Measurements from ENCODE around the gene NYNRIN. TPM values are rescaled to one million over a fixed set of nuclear protein-coding genes. Genes with fewer than 3 reads are reported as not detected.

NYNRIN gene
- total RNA-seq (10 to 100 TPM in 1 of 9 donors, 1 to 10 TPM in 8; 3.7 to 10.0 (median 7.5) TPM), polyA plus RNA-seq (1 to 10 TPM; 3.6 to 6.7 TPM)
- long read RNA-seq, donor 1, partial matches to known transcripts: 0 of 6 reads
- long read RNA-seq, donor 1, other reads (novel, unspliced or antisense): 6 of 6 reads
- long read RNA-seq, donor 2, partial matches to known transcripts: 1 of 6 reads
- long read RNA-seq, donor 2, other reads (novel, unspliced or antisense): 5 of 6 reads
- long read RNA-seq, donor 3, partial matches to known transcripts: 0 of 4 reads
- long read RNA-seq, donor 3, other reads (novel, unspliced or antisense): 4 of 4 reads

DNA sequence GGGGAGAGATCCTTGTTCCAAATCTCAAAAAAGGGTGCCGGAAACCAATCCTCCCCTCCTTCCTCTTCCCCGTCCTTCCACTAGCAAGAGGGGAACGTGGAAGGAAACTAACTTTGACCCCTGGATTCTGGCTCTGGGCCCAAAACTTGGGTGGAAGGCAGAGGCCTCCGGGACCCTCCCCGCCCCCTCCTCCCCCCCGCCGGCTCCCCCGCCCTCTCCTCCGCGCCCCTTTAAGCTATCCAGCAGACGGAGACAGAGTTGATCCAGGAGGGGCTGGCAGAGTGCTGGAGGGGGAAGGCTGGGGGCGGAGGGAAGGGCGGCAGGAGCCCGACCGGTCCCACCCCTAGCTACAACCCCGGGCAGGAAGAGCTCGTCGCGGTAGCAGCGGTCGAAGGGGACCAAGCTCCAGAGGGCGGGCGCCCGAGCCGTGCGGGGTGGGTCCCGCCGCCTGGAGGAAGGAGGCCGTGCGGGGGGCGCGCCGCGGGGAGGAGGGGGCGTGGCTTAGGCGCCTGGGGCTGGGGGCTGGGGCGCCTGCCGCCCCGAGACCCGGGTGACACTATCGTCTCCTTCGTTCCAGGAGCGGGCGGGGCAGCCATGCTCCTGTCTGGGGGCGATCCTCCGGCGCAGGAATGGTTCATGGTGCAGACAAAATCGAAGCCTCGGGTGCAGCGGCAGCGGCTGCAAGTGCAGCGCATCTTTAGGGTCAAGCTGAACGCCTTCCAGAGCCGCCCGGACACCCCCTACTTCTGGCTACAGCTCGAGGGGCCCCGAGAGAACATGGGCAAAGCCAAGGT, at the start of gene NYNRIN:
Gene NYNRIN, plus strand, starts transcription at position 351 of the 794 bp plus-strand sequence. Its CDS starts 244 bp downstream, at position 595.
- Histone ChIP-seq H3K27me3 (no peaks in the 10 kb centered on the region), H3K4me1 (peaks cover 0 to 63% (median 47%) of the 10 kb centered on the region in 12 donors), H3K9me3 (no peaks in the 10 kb centered on the region), H3K36me3 (no peaks in the 10 kb centered on the region), H3K27ac (peak within 1 kb of the TSS; percentile 58 to 91 (median 85)), H3K4me3 (peak within 1 kb of the TSS; percentile 63 to 88 (median 78))
- WGBS, 4 donors: 1 to 5% (median 2%) methylated on average over 31 to 54 of the region's 57 CpGs
- DNase-seq (peak; percentile 79 to 86 (median 84)), ATAC-seq (peak; percentile 83 to 90 (median 84))
- TF ChIP-seq, protein P1, sequence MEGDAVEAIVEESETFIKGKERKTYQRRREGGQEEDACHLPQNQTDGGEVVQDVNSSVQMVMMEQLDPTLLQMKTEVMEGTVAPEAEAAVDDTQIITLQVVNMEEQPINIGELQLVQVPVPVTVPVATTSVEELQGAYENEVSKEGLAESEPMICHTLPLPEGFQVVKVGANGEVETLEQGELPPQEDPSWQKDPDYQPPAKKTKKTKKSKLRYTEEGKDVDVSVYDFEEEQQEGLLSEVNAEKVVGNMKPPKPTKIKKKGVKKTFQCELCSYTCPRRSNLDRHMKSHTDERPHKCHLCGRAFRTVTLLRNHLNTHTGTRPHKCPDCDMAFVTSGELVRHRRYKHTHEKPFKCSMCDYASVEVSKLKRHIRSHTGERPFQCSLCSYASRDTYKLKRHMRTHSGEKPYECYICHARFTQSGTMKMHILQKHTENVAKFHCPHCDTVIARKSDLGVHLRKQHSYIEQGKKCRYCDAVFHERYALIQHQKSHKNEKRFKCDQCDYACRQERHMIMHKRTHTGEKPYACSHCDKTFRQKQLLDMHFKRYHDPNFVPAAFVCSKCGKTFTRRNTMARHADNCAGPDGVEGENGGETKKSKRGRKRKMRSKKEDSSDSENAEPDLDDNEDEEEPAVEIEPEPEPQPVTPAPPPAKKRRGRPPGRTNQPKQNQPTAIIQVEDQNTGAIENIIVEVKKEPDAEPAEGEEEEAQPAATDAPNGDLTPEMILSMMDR (IDR thresholded peaks at IDR 0.05): no peak
- TF ChIP-seq POLR2A (IDR thresholded peaks at IDR 0.05): peak in 1 of 2 donors; percentile 47
- intact Hi-C loops (cut with DNase I): loop anchor here in 3 of 10 donors (1.0 to 2.0 kb wide), 3 partner anchors 30 to 33 kb away; partner anchors contain the start of genes CBLN3 (in 1 of the 3) and KHNYN (in 1 of the 3)

DNA sequence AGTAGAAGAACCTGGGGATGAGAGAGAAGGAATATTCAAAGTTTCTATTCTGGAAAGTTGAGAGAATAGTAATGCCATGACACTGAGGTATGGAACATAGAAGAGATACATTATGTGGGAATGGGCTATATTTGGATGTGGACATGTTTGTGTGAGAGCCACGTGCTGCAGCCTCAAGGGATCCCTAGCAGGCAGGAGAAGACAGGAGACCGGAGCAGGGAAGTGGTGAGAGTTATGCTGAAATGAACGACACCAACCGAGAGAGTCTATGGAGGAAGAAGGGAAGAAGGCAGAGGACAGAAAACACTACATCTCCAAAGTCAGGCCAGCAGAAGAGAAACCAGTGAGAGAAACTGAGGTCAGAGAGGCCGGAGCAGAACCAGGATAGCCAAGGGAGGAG, 49.1 kb upstream of the NYNRIN start:
- no peak overlapping the region for H3K4me3 ChIP-seq
- no peaks in the 10 kb centered on the region for H3K36me3 ChIP-seq
- TF ChIP-seq, protein P1 (IDR thresholded peaks at IDR 0.05): no peak
- no peak for TF ChIP-seq POLR2A (IDR thresholded peaks at IDR 0.05)
- no peaks in the 10 kb centered on the region for H3K9me3 ChIP-seq
- H3K27me3 ChIP-seq: peaks cover 0 to 22% (median 0%) of the 10 kb centered on the region in 9 donors
- no peak overlapping the region for H3K27ac ChIP-seq
- intact Hi-C loops (cut with DNase I): no loop called here
- no peak for DNase-seq
- peaks cover 0 to 18% (median 0%) of the 10 kb centered on the region in 12 donors for H3K4me1 ChIP-seq
- 58 to 70% (median 62%) methylated on average over 5 of the region's 5 CpGs for WGBS, 4 donors
- no peak for ATAC-seq

DNA sequence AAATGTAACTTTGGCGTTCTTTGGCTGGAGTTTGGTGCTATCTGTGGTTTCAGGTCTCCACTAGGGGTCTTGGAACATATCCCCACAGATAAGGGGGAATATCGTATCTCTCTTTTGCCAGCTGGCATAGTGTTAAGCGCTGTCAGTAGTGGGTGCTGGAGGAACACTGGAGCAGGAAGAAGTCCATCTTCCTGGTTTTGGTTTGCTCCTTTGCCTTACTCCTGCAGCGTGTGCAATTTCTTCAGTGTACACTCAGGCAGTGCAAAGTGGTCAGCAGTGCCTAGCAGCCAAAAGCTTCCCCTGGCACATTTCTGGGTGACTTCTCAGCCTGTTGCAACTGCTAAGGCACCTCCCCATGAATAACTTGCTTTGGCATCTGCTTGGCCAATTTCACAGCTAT, 47.3 kb upstream of the NYNRIN start:
- Histone ChIP-seq H3K4me3 (no peak overlapping the region), H3K27me3 (peaks cover 0 to 26% (median 0%) of the 10 kb centered on the region in 9 donors), H3K9me3 (no peaks in the 10 kb centered on the region), H3K4me1 (peaks cover 0 to 15% (median 0%) of the 10 kb centered on the region in 12 donors), H3K36me3 (no peaks in the 10 kb centered on the region), H3K27ac (no peak overlapping the region)
- DNase-seq (no peak), ATAC-seq (peak in 3 of 4 donors; percentile 58 to 67 (median 59))
- TF ChIP-seq, protein P1 (IDR thresholded peaks at IDR 0.05): no peak
- TF ChIP-seq POLR2A (IDR thresholded peaks at IDR 0.05): no peak
- intact Hi-C loops (cut with DNase I): no loop called here
- WGBS, 4 donors: 14 to 25% (median 18%) methylated on average over 4 of the region's 4 CpGs
